ENCODE data around the gene RSPH4A. TPM values are rescaled to one million over a fixed set of nuclear protein-coding genes. Genes with fewer than 3 reads are reported as not detected.

Gene RSPH4A
- total and polyA plus RNA-seq, 2 of the 8 experiments (the other 6 are each of a cell fraction or from before 2014, with no cell fraction given), result 0.38 to 0.52 TPM

GRCh38 chr6:116568111-116568510 is 48.2 kb upstream of the RSPH4A start (continued):
- TF ChIP-seq USF2 (IDR thresholded peaks at IDR 0.05; ENCODE audit: low read length) (no peak), YY1 (IDR thresholded peaks at IDR 0.05; ENCODE audit: low read depth, low read length) (no peak), TEAD4 (IDR thresholded peaks at IDR 0.05; ENCODE audit: low read depth, low read length) (no peak), SP4 (IDR thresholded peaks at IDR 0.05; ENCODE audit: low read length) (no peak)

All from H1 (cell line).